SU-DHL-6 (cell line): ENCODE results near the gene KDM4B.

Experiments
- H2AFZ ChIP-seq: fragments of 200-600 bp; sonication (generic); 2 replicates; pipeline ENCODE4 v1.6.1; 2014; ENCODE audit warnings: low read depth, mild to moderate bottlenecking, moderate library complexity, mixed read lengths, antibody characterized with exemption, low read length; ENCODE audit not compliant: severe bottlenecking
- H3F3A ChIP-seq: fragments of 200-600 bp; shearing (Covaris generic); 2 replicates; pipeline ENCODE4 v1.6.0; 2016; ENCODE audit warnings: antibody characterized with exemption, mild to moderate bottlenecking; ENCODE audit not compliant: insufficient read depth
- H3K27ac ChIP-seq: fragments of 200-600 bp; sonication (generic); 2 replicates; pipeline ENCODE4 v1.5.1; 2016; ENCODE audit warnings: low read depth, mild to moderate bottlenecking, low read length, moderate library complexity, mixed read lengths
- H3K27me3 ChIP-seq: fragments of 200-600 bp; sonication (generic), shearing (Covaris generic); 2 replicates; pipeline ENCODE4 v1.6.0; 2014; ENCODE audit warnings: mild to moderate bottlenecking, low read length
- H3K36me3 ChIP-seq: fragments of 200-600 bp; sonication (generic); 2 replicates; pipeline ENCODE4 v1.6.1; 2014; ENCODE audit warnings: mild to moderate bottlenecking, low read length, mixed read lengths
- H3K4me2 ChIP-seq: fragments of 300-600, 200-600 bp; shearing (Covaris generic), sonication (generic); 2 replicates; pipeline ENCODE4 v1.6.0; 2014; ENCODE audit warnings: low read length, low read depth, mild to moderate bottlenecking; ENCODE audit not compliant: poor library complexity, severe bottlenecking
- H3K4me3 ChIP-seq: fragments of 200-600 bp; sonication (generic); 2 replicates; pipeline ENCODE4 v1.5.1; 2014; ENCODE audit warnings: antibody characterized with exemption, low read length, mild to moderate bottlenecking, mixed read lengths; ENCODE audit not compliant: insufficient read depth, poor library complexity, severe bottlenecking
- H3K79me2 ChIP-seq: fragments of 200-600 bp; sonication (generic); 2 replicates; pipeline ENCODE4 v1.6.1; 2014; ENCODE audit warnings: mild to moderate bottlenecking, low read length, moderate library complexity; ENCODE audit not compliant: insufficient read depth
- H3K9ac ChIP-seq: fragments of 200-600 bp; sonication (generic); 2 replicates; pipeline ENCODE4 v1.7.0; 2014; ENCODE audit warnings: mild to moderate bottlenecking, low read length
- H3K9me2 ChIP-seq: fragments of 200-600 bp; sonication (generic); replicated peaks from 2 replicates; pipeline ENCODE4 v1.6.1; 2014; ENCODE audit warnings: low read length; ENCODE audit not compliant: insufficient read depth
- H3K9me3 ChIP-seq: fragments of 200-600 bp; sonication (generic); 2 replicates; pipeline ENCODE4 v1.6.1; 2014; ENCODE audit warnings: low read length, mixed read lengths; ENCODE audit not compliant: insufficient read depth
- H4K20me1 ChIP-seq: fragments of 200-600 bp; sonication (generic); 2 replicates; pipeline ENCODE4 v1.6.1; 2014; ENCODE audit warnings: low read depth, mild to moderate bottlenecking, antibody characterized with exemption, low read length, moderate library complexity, mixed read lengths
- CTCF ChIP-seq: fragments of 200-600 bp; sonication (generic); IDR thresholded peaks from one replicate; pipeline ENCODE4 v1.5.1; 2017; ENCODE audit warnings: antibody characterized with exemption, mild to moderate bottlenecking, low read length, moderate library complexity; ENCODE audit not compliant: insufficient read depth, poor library complexity, severe bottlenecking
- EZH2phosphoT487 ChIP-seq: fragments of 200-600 bp; sonication (generic), shearing (Covaris generic); conservative IDR thresholded peaks from 2 replicates; pipeline ENCODE4 v1.6.1; 2018; ENCODE audit warnings: mild to moderate bottlenecking, antibody characterized with exemption, low read length, moderate library complexity, mixed read lengths

KDM4B gene

GRCh38 chr19:5016781-5017180 lies 47.9 kb downstream of the KDM4B start:
- no peak overlapping the region for H3K4me2 ChIP-seq
- H3K79me2 ChIP-seq: 0 out of 2 replicates have a peak, but pooled peaks cover 9% of the 10 kb centered on the region
- H3K27me3 ChIP-seq: no peaks in the 10 kb centered on the region
- TF ChIP-seq EZH2phosphoT487: no peak
- no peak for TF ChIP-seq CTCF
- no peaks in the 10 kb centered on the region for H3F3A ChIP-seq
- H3K9me2 ChIP-seq: no peaks in the 10 kb centered on the region
- no peak overlapping the region for H3K4me3 ChIP-seq
- H3K9ac ChIP-seq: no peak overlapping the region
- H2AFZ ChIP-seq: no peak overlapping the region
- no peaks in the 10 kb centered on the region for H4K20me1 ChIP-seq
- no peak overlapping the region for H3K27ac ChIP-seq
- peaks cover 3% of the 10 kb centered on the region; the same call in 1 of the 2 replicates for H3K36me3 ChIP-seq
- H3K9me3 ChIP-seq: peaks cover 11% of the 10 kb centered on the region; the same call in 1 of the 2 replicates

GRCh38 chr19:5017235-5017634 lies 48.3 kb downstream of the KDM4B start:
- Histone ChIP-seq H3F3A (no peaks in the 10 kb centered on the region), H3K9ac (no peak overlapping the region), H4K20me1 (no peaks in the 10 kb centered on the region), H3K4me2 (no peak overlapping the region), H3K36me3 (peaks cover 3% of the 10 kb centered on the region; the same call in 1 of the 2 replicates), H3K79me2 (0 out of 2 replicates have a peak, but pooled peaks cover 9% of the 10 kb centered on the region), H3K27me3 (no peaks in the 10 kb centered on the region), H3K27ac (no peak overlapping the region), H3K9me2 (no peaks in the 10 kb centered on the region), H3K9me3 (peaks cover 11% of the 10 kb centered on the region; the same call in 1 of the 2 replicates), H3K4me3 (no peak overlapping the region), H2AFZ (no peak overlapping the region)
- no peak for TF ChIP-seq CTCF
- no peak for TF ChIP-seq EZH2phosphoT487

GRCh38 chr19:5018224-5019015 lies 49.5 kb downstream of the KDM4B start:
- H3K9me2 ChIP-seq: no peaks in the 10 kb centered on the region
- TF ChIP-seq CTCF (no peak), EZH2phosphoT487 (no peak)
- no peak overlapping the region for H3K9ac ChIP-seq
- H3K79me2 ChIP-seq: peaks cover 2% of the 10 kb centered on the region; the same call in 1 of the 2 replicates
- H2AFZ ChIP-seq: no peak overlapping the region
- H4K20me1 ChIP-seq: no peaks in the 10 kb centered on the region
- no peak overlapping the region for H3K27ac ChIP-seq
- H3K27me3 ChIP-seq: no peaks in the 10 kb centered on the region
- no peaks in the 10 kb centered on the region for H3F3A ChIP-seq
- peaks cover 3% of the 10 kb centered on the region; the same call in 1 of the 2 replicates for H3K36me3 ChIP-seq
- no peak overlapping the region for H3K4me3 ChIP-seq
- no peak overlapping the region for H3K4me2 ChIP-seq
- H3K9me3 ChIP-seq: peaks cover 11% of the 10 kb centered on the region; the same call in 1 of the 2 replicates
